ENCODE data around the gene HPD. TPM values are rescaled to one million over a fixed set of nuclear protein-coding genes. Genes with fewer than 3 reads are reported as not detected.
"Not testable (repeated sequence)": the region's sequence is repeated elsewhere in the genome, so short reads cannot be mapped to it uniquely, and the experiment has no call there.

The HPD gene
- total RNA-seq, 1 experiment from 2014 or later: not detected

- no peak overlapping the region for H3K9ac ChIP-seq (ENCODE audit: low read length)
- POLR2A ChIA-PET (ENCODE audit: unreplicated experiment): no interaction called here
- CTCF ChIA-PET: no interaction called here
- DNase-seq (no peak), ATAC-seq (no peak)
- no peak overlapping the region for H2AFZ ChIP-seq (ENCODE audit: low read length)
- H3K27me3 ChIP-seq (ENCODE audit: low read length): no peaks in the 10 kb centered on the region
- H3K27ac ChIP-seq (ENCODE audit: low read length): no peak overlapping the region
- H3K9me3 ChIP-seq (ENCODE audit: low read length): no peaks in the 10 kb centered on the region
- no peaks in the 10 kb centered on the region for H3K9me2 ChIP-seq (replicated peaks; ENCODE audit: low read length)
- intact Hi-C loops (cut with micrococcal nuclease): no loop called here
- no TSS peak for BruUV-seq (replicated peaks)
- TF ChIP-seq EZH2 (IDR thresholded peaks at IDR 0.05; ENCODE audit: low read length, unreplicated experiment) (no peak), EZH2phosphoT487 (IDR thresholded peaks at IDR 0.05; ENCODE audit: borderline replicate concordance, low read length) (no peak), CTCF (conservative IDR thresholded peaks at IDR 0.05; ENCODE audit: low read depth, low read length) (no peak)
- no peak overlapping the region for H3K4me2 ChIP-seq (ENCODE audit: low read length)
- H3K4me1 ChIP-seq (ENCODE audit: insufficient read depth, low read length): no peaks in the 10 kb centered on the region
- H3K4me3 ChIP-seq (ENCODE audit: low read length): no peak overlapping the region
- H3K36me3 ChIP-seq (ENCODE audit: low read depth, low read length): no peaks in the 10 kb centered on the region
- no peaks in the 10 kb centered on the region for H3F3A ChIP-seq (ENCODE audit: low read length, unreplicated experiment)
- no peaks in the 10 kb centered on the region for H3K79me2 ChIP-seq (ENCODE audit: low read length)
- no peaks in the 10 kb centered on the region for H4K20me1 ChIP-seq (ENCODE audit: low read length)
These were observed 12.8 kb upstream of the HPD start for GRCh38 chr12:121871467-121871866.

GRCh38 chr12:121869229-121869628 is 10.6 kb upstream of the HPD start:
- H3K4me2 ChIP-seq (ENCODE audit: low read length); ATAC-seq; H4K20me1 ChIP-seq (ENCODE audit: low read length); H3K27ac ChIP-seq (ENCODE audit: low read length); BruUV-seq (replicated peaks); POLR2A ChIA-PET (ENCODE audit: unreplicated experiment); CTCF ChIA-PET; H3K79me2 ChIP-seq (ENCODE audit: low read length); H2AFZ ChIP-seq (ENCODE audit: low read length); H3F3A ChIP-seq (ENCODE audit: low read length, unreplicated experiment); H3K9me3 ChIP-seq (ENCODE audit: low read length); DNase-seq; H3K9me2 ChIP-seq (replicated peaks; ENCODE audit: low read length); H3K9ac ChIP-seq (ENCODE audit: low read length); H3K4me3 ChIP-seq (ENCODE audit: low read length); H3K27me3 ChIP-seq (ENCODE audit: low read length); H3K4me1 ChIP-seq (ENCODE audit: insufficient read depth, low read length); H3K36me3 ChIP-seq (ENCODE audit: low read depth, low read length); intact Hi-C loops (cut with micrococcal nuclease): not testable (repeated sequence)

DNA sequence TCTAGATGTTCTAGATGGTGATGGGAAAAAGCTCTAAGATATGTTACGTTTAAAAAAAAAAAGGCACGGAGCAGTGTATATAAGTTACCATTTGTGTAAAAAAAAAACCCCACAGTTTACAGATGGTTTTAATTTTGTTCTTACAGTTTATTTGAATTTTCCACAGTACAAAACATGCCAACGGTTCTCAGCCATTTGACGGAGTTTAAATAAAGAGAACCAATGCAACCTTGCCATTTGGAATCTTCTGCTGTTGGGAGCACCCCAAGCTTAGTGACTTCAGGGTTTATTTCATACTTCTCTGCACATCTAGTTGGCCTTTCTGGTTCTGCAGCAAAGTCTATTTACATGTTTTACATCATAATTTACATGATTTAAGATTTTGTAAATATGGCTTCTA is 7.7 kb upstream of the HPD start:
- Histone ChIP-seq H3K9me2 (replicated peaks; ENCODE audit: low read length) (no peaks in the 10 kb centered on the region), H3K27me3 (ENCODE audit: low read length) (no peaks in the 10 kb centered on the region), H3F3A (ENCODE audit: low read length, unreplicated experiment) (no peaks in the 10 kb centered on the region), H3K27ac (ENCODE audit: low read length) (no peak overlapping the region), H3K9ac (ENCODE audit: low read length) (no peak overlapping the region), H2AFZ (ENCODE audit: low read length) (no peak overlapping the region), H3K4me2 (ENCODE audit: low read length) (no peak overlapping the region), H4K20me1 (ENCODE audit: low read length) (no peaks in the 10 kb centered on the region), H3K36me3 (ENCODE audit: low read depth, low read length) (no peaks in the 10 kb centered on the region), H3K79me2 (ENCODE audit: low read length) (no peaks in the 10 kb centered on the region), H3K4me3 (ENCODE audit: low read length) (no peak overlapping the region), H3K9me3 (ENCODE audit: low read length) (no peaks in the 10 kb centered on the region), H3K4me1 (ENCODE audit: insufficient read depth, low read length) (peaks cover 7% of the 10 kb centered on the region; the same call in 1 of the 2 replicates)
- no TSS peak for BruUV-seq (replicated peaks)
- POLR2A ChIA-PET (ENCODE audit: unreplicated experiment): interaction anchor here (0.5 kb wide), 1 partner anchor 27 kb away, joined by 4 read pairs; no protein-coding TSS in a partner anchor
- TF ChIP-seq EZH2phosphoT487 (IDR thresholded peaks at IDR 0.05; ENCODE audit: borderline replicate concordance, low read length) (no peak), CTCF (conservative IDR thresholded peaks at IDR 0.05; ENCODE audit: low read depth, low read length) (no peak), EZH2 (IDR thresholded peaks at IDR 0.05; ENCODE audit: low read length, unreplicated experiment) (no peak)
- intact Hi-C loops (cut with micrococcal nuclease): no loop called here
- ATAC-seq: no peak
- CTCF ChIA-PET: no interaction called here
- no peak for DNase-seq
